Keratinocyte (primary cell): Measurements from ENCODE around the gene SRGAP3.

Experiments used
- EZH2 ChIP-seq: IDR thresholded peaks from one replicate; pipeline ENCODE4 v1.6.1; 2012; ENCODE audit warnings: inconsistent platforms, mild to moderate bottlenecking, low read length, moderate library complexity
- TF ChIP-seq, protein P1 (sequence below), 3 experiments: IDR thresholded peaks in 1 of 3; conservative IDR thresholded peaks in 1 of 3; optimal IDR thresholded peaks in 1 of 3; 2 replicates in 2 of 3; 3 replicates in 1 of 3; pipeline versions ENCODE3 to v1.5.1; 2011; ENCODE audit warnings: low read length in 3 of 3, mild to moderate bottlenecking in 3 of 3, moderate library complexity in 2 of 3, control low read depth in 1 of 3, inconsistent platforms in 1 of 3; ENCODE audit not compliant: insufficient read depth in 2 of 3; ENCODE audit errors: extremely low read depth in 1 of 3

DNA sequence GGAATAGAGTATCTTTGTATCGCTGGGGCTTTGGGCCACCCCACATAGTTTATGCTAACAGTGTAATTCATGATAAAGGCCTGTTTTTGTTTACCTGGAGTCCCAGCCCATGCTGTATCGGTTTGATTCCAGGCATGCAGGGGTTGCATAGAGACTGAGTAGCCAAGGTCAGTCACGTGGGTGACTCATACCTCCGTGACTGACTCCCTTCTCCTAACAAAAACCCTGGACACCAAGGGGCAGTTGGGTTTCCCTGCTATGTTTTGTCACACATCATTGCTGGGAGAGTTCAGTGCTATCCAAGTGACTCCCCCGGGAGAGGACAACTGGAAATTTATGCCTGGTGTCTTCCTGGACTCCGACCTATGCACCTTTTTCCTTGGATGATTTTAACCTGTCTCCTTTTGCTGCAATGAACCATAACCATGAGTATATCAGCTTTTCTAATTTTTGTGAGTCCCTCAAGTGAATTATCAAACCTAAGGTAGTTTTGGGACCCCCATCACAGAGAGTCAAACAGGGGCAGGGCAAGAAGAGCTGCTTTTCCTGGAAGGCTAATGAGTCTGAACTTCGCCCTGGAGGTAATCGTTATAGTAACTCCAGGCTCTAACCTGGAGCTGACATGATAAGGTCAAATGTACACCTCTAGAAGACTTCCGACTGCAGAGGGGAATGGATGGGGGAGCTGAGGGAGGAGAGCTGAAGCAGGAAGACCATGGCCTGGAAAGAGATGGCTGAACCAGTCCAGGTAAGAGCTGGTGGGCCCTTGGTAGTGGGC lies 57.0 kb downstream of the SRGAP3 start:
- TF ChIP-seq, protein P1, sequence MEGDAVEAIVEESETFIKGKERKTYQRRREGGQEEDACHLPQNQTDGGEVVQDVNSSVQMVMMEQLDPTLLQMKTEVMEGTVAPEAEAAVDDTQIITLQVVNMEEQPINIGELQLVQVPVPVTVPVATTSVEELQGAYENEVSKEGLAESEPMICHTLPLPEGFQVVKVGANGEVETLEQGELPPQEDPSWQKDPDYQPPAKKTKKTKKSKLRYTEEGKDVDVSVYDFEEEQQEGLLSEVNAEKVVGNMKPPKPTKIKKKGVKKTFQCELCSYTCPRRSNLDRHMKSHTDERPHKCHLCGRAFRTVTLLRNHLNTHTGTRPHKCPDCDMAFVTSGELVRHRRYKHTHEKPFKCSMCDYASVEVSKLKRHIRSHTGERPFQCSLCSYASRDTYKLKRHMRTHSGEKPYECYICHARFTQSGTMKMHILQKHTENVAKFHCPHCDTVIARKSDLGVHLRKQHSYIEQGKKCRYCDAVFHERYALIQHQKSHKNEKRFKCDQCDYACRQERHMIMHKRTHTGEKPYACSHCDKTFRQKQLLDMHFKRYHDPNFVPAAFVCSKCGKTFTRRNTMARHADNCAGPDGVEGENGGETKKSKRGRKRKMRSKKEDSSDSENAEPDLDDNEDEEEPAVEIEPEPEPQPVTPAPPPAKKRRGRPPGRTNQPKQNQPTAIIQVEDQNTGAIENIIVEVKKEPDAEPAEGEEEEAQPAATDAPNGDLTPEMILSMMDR (optimal IDR thresholded peaks at IDR 0.05 in 1 of 3, IDR thresholded peaks at IDR 0.05 in 1 of 3, conservative IDR thresholded peaks at IDR 0.05 in 1 of 3; ENCODE audit: extremely low read depth in 1 of 3, insufficient read depth in 2 of 3, low read length in 3 of 3), result no peak
- no peak for TF ChIP-seq EZH2
